Endothelial cell of umbilical vein (primary cell): Measurements from ENCODE around the gene KDM4D.

Experiments
- EZH2 ChIP-seq: IDR thresholded peaks from 2 replicates; pipeline ENCODE4 v1.6.1; 2012; ENCODE audit warnings: borderline replicate concordance, low read depth, mild to moderate bottlenecking, moderate library complexity, low read length, inconsistent platforms; ENCODE audit not compliant: severe bottlenecking
- GATA2 ChIP-seq: IDR thresholded peaks from 2 replicates; pipeline ENCODE4 v1.7.0; 2011; ENCODE audit warnings: low read depth, mild to moderate bottlenecking, moderate library complexity, mixed read lengths, low read length; ENCODE audit not compliant: insufficient read length, insufficient read depth
- JUN ChIP-seq: IDR thresholded peaks from 2 replicates; pipeline ENCODE4 v1.6.1; 2011; ENCODE audit warnings: borderline replicate concordance, low read depth; ENCODE audit not compliant: insufficient read length, insufficient read depth
- MAX ChIP-seq: IDR thresholded peaks from 2 replicates; pipeline ENCODE4 v1.6.1; 2011; ENCODE audit not compliant: insufficient read depth, insufficient read length
- MYC ChIP-seq: IDR thresholded peaks from one replicate; pipeline ENCODE4 v1.6.1; 2011; ENCODE audit warnings: mild to moderate bottlenecking, low read depth, low read length
- POLR2A ChIP-seq: IDR thresholded peaks from 2 replicates; pipeline ENCODE4 v1.6.1; 2012; ENCODE audit warnings: low read depth, mild to moderate bottlenecking, control low read depth, low read length
- POLR2AphosphoS5 ChIP-seq: IDR thresholded peaks from 2 replicates; pipeline ENCODE4 v1.6.1; 2012; ENCODE audit warnings: low read depth, mild to moderate bottlenecking, control low read depth, low read length, moderate library complexity; ENCODE audit not compliant: insufficient read depth
- TF ChIP-seq, protein P1 (sequence below), 2 donors: IDR thresholded peaks; 1 replicate in 1 of 2; 2 replicates in 1 of 2; pipeline ENCODE4 v1.5.1; 2011; ENCODE audit warnings: low read length in 2 of 2, mild to moderate bottlenecking in 2 of 2, moderate library complexity in 2 of 2, control low read depth in 1 of 2, inconsistent platforms in 1 of 2, low read depth in 1 of 2; ENCODE audit not compliant: insufficient read depth in 1 of 2; ENCODE audit errors: extremely low read depth in 1 of 2

DNA sequence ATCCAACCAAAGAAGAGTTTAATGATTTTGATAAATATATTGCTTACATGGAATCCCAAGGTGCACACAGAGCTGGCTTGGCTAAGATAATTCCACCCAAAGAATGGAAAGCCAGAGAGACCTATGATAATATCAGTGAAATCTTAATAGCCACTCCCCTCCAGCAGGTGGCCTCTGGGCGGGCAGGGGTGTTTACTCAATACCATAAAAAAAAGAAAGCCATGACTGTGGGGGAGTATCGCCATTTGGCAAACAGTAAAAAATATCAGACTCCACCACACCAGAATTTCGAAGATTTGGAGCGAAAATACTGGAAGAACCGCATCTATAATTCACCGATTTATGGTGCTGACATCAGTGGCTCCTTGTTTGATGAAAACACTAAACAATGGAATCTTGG lies 23.9 kb downstream of the KDM4D start:
- TF ChIP-seq POLR2A (no peak), MAX (no peak), EZH2 (no peak), GATA2 (no peak), POLR2AphosphoS5 (no peak), MYC (no peak), JUN (no peak)
- TF ChIP-seq, protein P1, sequence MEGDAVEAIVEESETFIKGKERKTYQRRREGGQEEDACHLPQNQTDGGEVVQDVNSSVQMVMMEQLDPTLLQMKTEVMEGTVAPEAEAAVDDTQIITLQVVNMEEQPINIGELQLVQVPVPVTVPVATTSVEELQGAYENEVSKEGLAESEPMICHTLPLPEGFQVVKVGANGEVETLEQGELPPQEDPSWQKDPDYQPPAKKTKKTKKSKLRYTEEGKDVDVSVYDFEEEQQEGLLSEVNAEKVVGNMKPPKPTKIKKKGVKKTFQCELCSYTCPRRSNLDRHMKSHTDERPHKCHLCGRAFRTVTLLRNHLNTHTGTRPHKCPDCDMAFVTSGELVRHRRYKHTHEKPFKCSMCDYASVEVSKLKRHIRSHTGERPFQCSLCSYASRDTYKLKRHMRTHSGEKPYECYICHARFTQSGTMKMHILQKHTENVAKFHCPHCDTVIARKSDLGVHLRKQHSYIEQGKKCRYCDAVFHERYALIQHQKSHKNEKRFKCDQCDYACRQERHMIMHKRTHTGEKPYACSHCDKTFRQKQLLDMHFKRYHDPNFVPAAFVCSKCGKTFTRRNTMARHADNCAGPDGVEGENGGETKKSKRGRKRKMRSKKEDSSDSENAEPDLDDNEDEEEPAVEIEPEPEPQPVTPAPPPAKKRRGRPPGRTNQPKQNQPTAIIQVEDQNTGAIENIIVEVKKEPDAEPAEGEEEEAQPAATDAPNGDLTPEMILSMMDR (IDR thresholded peaks at IDR 0.05; ENCODE audit: extremely low read depth in 1 of 2, insufficient read depth in 1 of 2, low read depth in 1 of 2, low read length in 2 of 2) = no peak
